ENCODE measurements around the gene CPNE2.

DNA sequence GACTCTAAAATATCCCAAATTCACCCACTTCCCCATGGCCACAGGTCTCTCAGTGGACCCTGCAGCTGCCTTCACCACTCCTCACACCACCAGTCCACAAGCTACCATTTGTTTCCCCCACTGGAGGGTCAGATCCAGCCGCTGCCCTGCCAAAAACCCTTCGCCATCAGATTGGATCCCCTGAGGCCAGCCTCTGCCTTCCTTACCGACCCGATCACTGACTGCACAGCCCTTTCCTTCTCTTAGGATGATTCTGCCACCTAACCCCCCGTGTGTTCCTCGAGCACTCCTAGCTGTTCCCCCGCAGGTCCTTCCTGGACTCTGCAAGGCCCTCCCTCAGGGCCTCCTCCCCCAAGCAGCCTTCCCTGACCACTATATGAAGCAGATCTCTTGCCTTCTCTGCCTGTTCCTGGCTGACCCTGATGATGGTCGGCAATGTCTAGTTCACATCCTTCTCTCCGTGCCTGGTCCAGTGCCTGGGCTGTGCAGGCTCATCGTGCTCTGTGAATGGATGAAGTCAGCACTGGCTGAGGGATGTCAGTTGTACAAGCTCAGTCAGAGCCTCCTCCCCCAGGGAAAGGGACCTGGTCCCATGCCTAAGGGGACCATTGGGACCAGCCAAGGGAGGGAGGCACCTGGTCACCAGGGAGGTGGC, 46.0 kb downstream of the CPNE2 start:
- TF ChIP-seq, protein P1, sequence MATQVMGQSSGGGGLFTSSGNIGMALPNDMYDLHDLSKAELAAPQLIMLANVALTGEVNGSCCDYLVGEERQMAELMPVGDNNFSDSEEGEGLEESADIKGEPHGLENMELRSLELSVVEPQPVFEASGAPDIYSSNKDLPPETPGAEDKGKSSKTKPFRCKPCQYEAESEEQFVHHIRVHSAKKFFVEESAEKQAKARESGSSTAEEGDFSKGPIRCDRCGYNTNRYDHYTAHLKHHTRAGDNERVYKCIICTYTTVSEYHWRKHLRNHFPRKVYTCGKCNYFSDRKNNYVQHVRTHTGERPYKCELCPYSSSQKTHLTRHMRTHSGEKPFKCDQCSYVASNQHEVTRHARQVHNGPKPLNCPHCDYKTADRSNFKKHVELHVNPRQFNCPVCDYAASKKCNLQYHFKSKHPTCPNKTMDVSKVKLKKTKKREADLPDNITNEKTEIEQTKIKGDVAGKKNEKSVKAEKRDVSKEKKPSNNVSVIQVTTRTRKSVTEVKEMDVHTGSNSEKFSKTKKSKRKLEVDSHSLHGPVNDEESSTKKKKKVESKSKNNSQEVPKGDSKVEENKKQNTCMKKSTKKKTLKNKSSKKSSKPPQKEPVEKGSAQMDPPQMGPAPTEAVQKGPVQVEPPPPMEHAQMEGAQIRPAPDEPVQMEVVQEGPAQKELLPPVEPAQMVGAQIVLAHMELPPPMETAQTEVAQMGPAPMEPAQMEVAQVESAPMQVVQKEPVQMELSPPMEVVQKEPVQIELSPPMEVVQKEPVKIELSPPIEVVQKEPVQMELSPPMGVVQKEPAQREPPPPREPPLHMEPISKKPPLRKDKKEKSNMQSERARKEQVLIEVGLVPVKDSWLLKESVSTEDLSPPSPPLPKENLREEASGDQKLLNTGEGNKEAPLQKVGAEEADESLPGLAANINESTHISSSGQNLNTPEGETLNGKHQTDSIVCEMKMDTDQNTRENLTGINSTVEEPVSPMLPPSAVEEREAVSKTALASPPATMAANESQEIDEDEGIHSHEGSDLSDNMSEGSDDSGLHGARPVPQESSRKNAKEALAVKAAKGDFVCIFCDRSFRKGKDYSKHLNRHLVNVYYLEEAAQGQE (IDR thresholded peaks at IDR 0.05; ENCODE audit: insufficient read depth in 1 of 2, low read depth in 2 of 2, low read length in 2 of 2): no peak
- no peak for TF ChIP-seq TAF1 (IDR thresholded peaks at IDR 0.05; ENCODE audit: borderline replicate concordance, insufficient read depth, low read length)

Measured in PFSK-1 (cell line).